PC-9 (cell line): ENCODE measurements around the gene TMEM215. TPM values are rescaled to one million over a fixed set of nuclear protein-coding genes. Genes with fewer than 3 reads are reported as not detected.

Experiments
- BruUV-seq: library from RNA; stranded (reverse); fragments of 400-500 nt; replicated peaks from 2 replicates; lab custom pipeline; 2021; lab: Mats Ljungman, UMichigan
- CTCF ChIA-PET: fragments of 300-600 bp; sonication (Branson Sonifier 250); formaldehyde crosslinking; loops from one replicate; lab custom pipeline; 2022; ENCODE audit warnings: antibody characterized with exemption; lab: Charles Lee
- POLR2A ChIA-PET: fragments of 300-600 bp; sonication (Branson Sonifier 250); formaldehyde crosslinking; loops from one replicate; lab custom pipeline; 2022; ENCODE audit warnings: antibody characterized with exemption; ENCODE audit not compliant: unreplicated experiment; lab: Charles Lee
- DNase-seq, 2 experiments: peaks; one replicate each; pipeline versions ENCODE4 v3.0.0 to v3.0.0-alpha.2; 2015 to 2022; ENCODE audit warnings: mixed read lengths in 1 of 2
- H2AFZ ChIP-seq: fragments of 200-600 bp; sonication (generic); 2 replicates; pipeline ENCODE4 v1.8.1; 2017; ENCODE audit warnings: antibody characterized with exemption
- H3F3A ChIP-seq: fragments of 200-600 bp; sonication (generic); 2 replicates; pipeline ENCODE4 v1.8.1; 2017; ENCODE audit warnings: antibody characterized with exemption, mild to moderate bottlenecking, low read depth; ENCODE audit not compliant: insufficient read depth
- H3K27ac ChIP-seq: fragments of 200-600 bp; sonication (generic); 2 replicates; pipeline ENCODE4 v1.6.1; 2016; ENCODE audit warnings: mixed run types
- H3K27me3 ChIP-seq: fragments of 200-600 bp; sonication (generic); 2 replicates; pipeline ENCODE4 v1.6.1; 2016; ENCODE audit warnings: low read depth, mixed run types; ENCODE audit not compliant: insufficient read depth
- H3K36me3 ChIP-seq: fragments of 200-600 bp; sonication (generic); 2 replicates; pipeline ENCODE4 v1.6.1; 2016; ENCODE audit warnings: low read depth, mixed run types
- H3K4me1 ChIP-seq: fragments of 200-600 bp; sonication (generic); replicated peaks from 2 replicates; pipeline ENCODE4 v1.6.1; 2016; ENCODE audit warnings: mixed run types; ENCODE audit not compliant: insufficient read depth
- H3K4me2 ChIP-seq: fragments of 200-600 bp; sonication (generic); 2 replicates; pipeline ENCODE4 v1.6.1; 2017; ENCODE audit warnings: mixed run types
- H3K4me3 ChIP-seq: fragments of 200-600 bp; sonication (generic); 2 replicates; pipeline ENCODE4 v1.6.1; 2016; ENCODE audit warnings: mixed run types
- H3K79me2 ChIP-seq: fragments of 200-600 bp; sonication (generic); 2 replicates; pipeline ENCODE4 v1.6.1; 2017; ENCODE audit warnings: low read depth, mixed run types
- H3K9me2 ChIP-seq: fragments of 200-600 bp; sonication (generic); 2 replicates; pipeline ENCODE4 v1.8.1; 2017; ENCODE audit warnings: mild to moderate bottlenecking; ENCODE audit not compliant: insufficient read depth
- H3K9me3 ChIP-seq: fragments of 200-600 bp; sonication (generic); 2 replicates; pipeline ENCODE4 v1.8.1; 2016; ENCODE audit warnings: low read depth; ENCODE audit not compliant: insufficient read depth
- H4K20me1 ChIP-seq: fragments of 200-600 bp; sonication (generic); 2 replicates; pipeline ENCODE4 v1.8.1; 2017; ENCODE audit not compliant: insufficient read depth
- CTCF ChIP-seq: fragments of 200-600 bp; sonication (generic); conservative IDR thresholded peaks from 2 replicates; pipeline ENCODE4 v1.6.1; 2017; ENCODE audit warnings: mixed run types, antibody characterized with exemption, mild to moderate bottlenecking, moderate library complexity
- EZH2 ChIP-seq: fragments of 200-600 bp; sonication (generic); IDR thresholded peaks from 2 replicates; pipeline ENCODE4 v1.8.0; 2017; ENCODE audit warnings: antibody characterized with exemption, low read depth
- intact Hi-C: fragments of 100-400 bp; cut with micrococcal nuclease; formaldehyde crosslinking; loops from one replicate; pipeline ENCODE4 v1.10.0; 2022; ENCODE audit not compliant: unreplicated experiment
- total RNA-seq: library from RNA; stranded (reverse); gene quantifications from 2 replicates; pipeline ENCODE4 v1.2.3, GENCODE V29; 2021

Gene TMEM215
- total RNA-seq, 1 experiment from 2014 or later: not detected

GRCh38 chr9:32748013-32748412 is 35.3 kb upstream of the TMEM215 start:
- Histone ChIP-seq H3K4me1 (peaks cover 12% of the 10 kb centered on the region), H3K4me2 (no peak overlapping the region), H3K36me3 (no peaks in the 10 kb centered on the region), H3K9me3 (peaks cover 4% of the 10 kb centered on the region), H3K27ac (no peak overlapping the region), H4K20me1 (no peaks in the 10 kb centered on the region), H2AFZ (no peak overlapping the region), H3F3A (peaks cover 5% of the 10 kb centered on the region; the same call in 1 of the 2 replicates), H3K4me3 (no peak overlapping the region), H3K79me2 (no peaks in the 10 kb centered on the region), H3K9me2 (no peaks in the 10 kb centered on the region), H3K27me3 (no peaks in the 10 kb centered on the region)
- BruUV-seq: no TSS peak
- no peak for DNase-seq
- CTCF ChIA-PET: no interaction called here
- POLR2A ChIA-PET: interaction anchor here (0.6 kb wide), 1 partner anchor 36 kb away, joined by 3 read pairs; the partner anchor contains the start of gene TMEM215
- TF ChIP-seq CTCF (no peak), EZH2 (no peak)
- intact Hi-C loops: no loop called here

- H2AFZ ChIP-seq: no peak overlapping the region
- no peaks in the 10 kb centered on the region for H3F3A ChIP-seq
- H3K4me1 ChIP-seq: no peaks in the 10 kb centered on the region
- no peak for TF ChIP-seq EZH2
- no peak for TF ChIP-seq CTCF
- DNase-seq: no peak
- no peak overlapping the region for H3K27ac ChIP-seq
- H3K4me3 ChIP-seq: no peak overlapping the region
- H4K20me1 ChIP-seq: no peaks in the 10 kb centered on the region
- H3K9me3 ChIP-seq: no peaks in the 10 kb centered on the region
- no peaks in the 10 kb centered on the region for H3K36me3 ChIP-seq
- intact Hi-C loops: no loop called here
- no peaks in the 10 kb centered on the region for H3K27me3 ChIP-seq
- CTCF ChIA-PET: no interaction called here
- POLR2A ChIA-PET: no interaction called here
- H3K9me2 ChIP-seq: no peaks in the 10 kb centered on the region
- no TSS peak for BruUV-seq
- H3K79me2 ChIP-seq: no peaks in the 10 kb centered on the region
- no peak overlapping the region for H3K4me2 ChIP-seq
Observed at GRCh38 chr9:32755730-32756129, 27.6 kb upstream of the TMEM215 start.

- Histone ChIP-seq H3K4me1 (no peaks in the 10 kb centered on the region), H3K9me3 (no peaks in the 10 kb centered on the region), H3K4me3 (no peak overlapping the region), H4K20me1 (no peaks in the 10 kb centered on the region), H3K27me3 (no peaks in the 10 kb centered on the region), H3K36me3 (no peaks in the 10 kb centered on the region), H3F3A (no peaks in the 10 kb centered on the region), H3K4me2 (no peak overlapping the region), H3K27ac (no peak overlapping the region), H3K79me2 (no peaks in the 10 kb centered on the region), H3K9me2 (no peaks in the 10 kb centered on the region), H2AFZ (no peak overlapping the region)
- BruUV-seq: no TSS peak
- ChIA-PET CTCF (no interaction called here), POLR2A (no interaction called here)
- TF ChIP-seq CTCF (no peak), EZH2 (no peak)
- DNase-seq: no peak
- intact Hi-C loops: no loop called here
Observed at GRCh38 chr9:32764139-32764538, 19.2 kb upstream of the TMEM215 start.
